ENCODE measurements around the gene JARID2.
"Not testable (repeated sequence)": the region's sequence is repeated elsewhere in the genome, so short reads cannot be mapped to it uniquely, and the experiment has no call there.

Gene JARID2

GRCh38 chr6:15405129-15406068, 159.5 kb downstream of the JARID2 start:
- DNase-seq = no peak

GRCh38 chr6:15406452-15406851, 160.6 kb downstream of the JARID2 start:
- DNase-seq = no peak

- no peak for DNase-seq
Observed at GRCh38 chr6:15408008-15408407, 162.1 kb downstream of the JARID2 start.

- no peak for DNase-seq
Observed at GRCh38 chr6:15408758-15409157, 162.9 kb downstream of the JARID2 start.

- no peak for DNase-seq
Observed at GRCh38 chr6:15409301-15410125, 163.6 kb downstream of the JARID2 start.

- no peak for DNase-seq
Observed at GRCh38 chr6:15410126-15410391, 164.2 kb downstream of the JARID2 start.

- peak; percentile 30 for DNase-seq
Observed at GRCh38 chr6:15410752-15411151, 164.9 kb downstream of the JARID2 start.

- DNase-seq = no peak
Observed at GRCh38 chr6:15411766-15412165, 165.9 kb downstream of the JARID2 start.

- DNase-seq = no peak
Observed at GRCh38 chr6:15412767-15413166, 166.9 kb downstream of the JARID2 start.

GRCh38 chr6:15413466-15414234, 167.8 kb downstream of the JARID2 start:
- no peak for DNase-seq

GRCh38 chr6:15414235-15414612, 168.4 kb downstream of the JARID2 start:
- DNase-seq = no peak

GRCh38 chr6:15415622-15416021, 169.8 kb downstream of the JARID2 start:
- DNase-seq = not testable (repeated sequence)

- DNase-seq = no peak
Observed at GRCh38 chr6:15416932-15417509, 171.2 kb downstream of the JARID2 start.

GRCh38 chr6:15417811-15418210, 171.9 kb downstream of the JARID2 start:
- peak; percentile 33 for DNase-seq

GRCh38 chr6:15419493-15419892, 173.6 kb downstream of the JARID2 start:
- no peak for DNase-seq

GRCh38 chr6:15420959-15421438, 175.1 kb downstream of the JARID2 start:
- peak; percentile 85 for DNase-seq

- no peak for DNase-seq
Observed at GRCh38 chr6:15421945-15422733, 176.3 kb downstream of the JARID2 start.

GRCh38 chr6:15423286-15423993, 177.6 kb downstream of the JARID2 start:
- DNase-seq = peak; percentile 55

- DNase-seq = no peak
Observed at GRCh38 chr6:15425947-15426346, 180.1 kb downstream of the JARID2 start.

- DNase-seq = no peak
Observed at GRCh38 chr6:15426395-15426794, 180.5 kb downstream of the JARID2 start.

- peak; percentile 42 for DNase-seq
Observed at GRCh38 chr6:15426901-15427300, 181.0 kb downstream of the JARID2 start.

All from MV-4-11 (cell line).